B cell (primary cell): ENCODE data around the gene RAC3. TPM values are rescaled to one million over a fixed set of nuclear protein-coding genes. Genes with fewer than 3 reads are reported as not detected.

Experiments used
- ATAC-seq: fragments of 200-7000 bp; cut with Tn5 transposase; one replicate; pipeline ENCODE4 v1.10.0; 2021; ENCODE audit warnings: low read depth, mild to moderate bottlenecking, moderate number of reproducible peaks, moderate library complexity
- CTCF ChIA-PET: fragments of 350-600 bp; sonication (Branson Sonifier 250); formaldehyde crosslinking; loops from one replicate; lab custom pipeline; 2021; ENCODE audit warnings: antibody characterized with exemption, inconsistent platforms; lab: Charles Lee
- POLR2A ChIA-PET: fragments of 350-600 bp; sonication (Branson Sonifier 250); formaldehyde crosslinking; loops from one replicate; lab custom pipeline; 2021; ENCODE audit warnings: antibody characterized with exemption; lab: Charles Lee
- DNase-seq: peaks from one replicate; pipeline ENCODE4 v3.0.0; 2013
- H2AFZ ChIP-seq: 2 replicates; pipeline ENCODE4 v1.6.1; 2012; ENCODE audit warnings: mild to moderate bottlenecking, low read depth, low read length; ENCODE audit not compliant: insufficient read depth, poor library complexity, severe bottlenecking
- H3K27ac ChIP-seq, 2 donors: 1 replicate in 1 of 2; 2 replicates in 1 of 2; pipeline ENCODE4 v1.5.1; 2012 to 2013; ENCODE audit warnings: low read length in 2 of 2, mild to moderate bottlenecking in 2 of 2, moderate library complexity in 1 of 2
- H3K27me3 ChIP-seq, 4 experiments: fragments of 200-600 bp in 1 of 4; sonication (generic) in 1 of 4; replicated peaks in 1 of 4; 1 replicate in 2 of 4; 2 replicates in 2 of 4; pipeline versions ENCODE4 v1.6.1 to v1.7.0; 2013 to 2016; ENCODE audit warnings: low read length in 3 of 4, mild to moderate bottlenecking in 2 of 4, mixed read lengths in 1 of 4, moderate library complexity in 1 of 4; ENCODE audit not compliant: insufficient read depth in 4 of 4, control insufficient read depth in 3 of 4; ENCODE audit errors: control extremely low read depth in 1 of 4
- H3K36me3 ChIP-seq, 2 experiments: replicated peaks in 1 of 2; 1 replicate in 1 of 2; 2 replicates in 1 of 2; pipeline versions ENCODE4 v1.6.1 to v1.7.1; 2013; ENCODE audit warnings: low read length in 1 of 2; ENCODE audit not compliant: insufficient read depth in 2 of 2, control insufficient read depth in 1 of 2; ENCODE audit errors: control extremely low read depth in 1 of 2, extremely low read depth in 1 of 2
- H3K4me1 ChIP-seq, 2 donors: fragments of 200-600 bp in 1 of 2; sonication (generic) in 1 of 2; 1 replicate in 1 of 2; 2 replicates in 1 of 2; pipeline versions ENCODE4 v1.5.1 to v1.6.1; 2013 to 2017; ENCODE audit warnings: low read length in 2 of 2; ENCODE audit not compliant: control insufficient read depth in 2 of 2, insufficient read depth in 2 of 2
- H3K4me2 ChIP-seq: replicated peaks from 2 replicates; pipeline ENCODE3; 2012; ENCODE audit warnings: mild to moderate bottlenecking, low read depth, low read length; ENCODE audit not compliant: poor library complexity, severe bottlenecking
- H3K4me3 ChIP-seq, 5 experiments: fragments of 200-600 bp in 1 of 5; sonication (generic) in 1 of 5; 1 replicate in 3 of 5; 2 replicates in 2 of 5; pipeline versions ENCODE4 v1.5.1 to v1.7.0; 2011 to 2016; ENCODE audit warnings: low read length in 4 of 5, mild to moderate bottlenecking in 4 of 5, low read depth in 2 of 5, control low read depth in 1 of 5, moderate library complexity in 1 of 5; ENCODE audit not compliant: insufficient read depth in 1 of 5; ENCODE audit errors: control extremely low read depth in 1 of 5, extremely low read depth in 1 of 5
- H3K79me2 ChIP-seq: fragments of 200-600 bp; sonication (generic); one replicate; pipeline ENCODE4 v1.6.0; 2016; ENCODE audit warnings: low read length; ENCODE audit not compliant: control insufficient read depth, insufficient read depth
- H3K9ac ChIP-seq: fragments of 200-600 bp; sonication (generic); 2 replicates; pipeline ENCODE4 v1.6.1; 2017; ENCODE audit warnings: mild to moderate bottlenecking, low read length, moderate library complexity
- H3K9me3 ChIP-seq, 3 donors: one replicate each; pipeline versions ENCODE4 v1.6.1 to v1.7.1; 2013; ENCODE audit warnings: low read length in 2 of 3; ENCODE audit not compliant: control insufficient read depth in 2 of 3, insufficient read depth in 1 of 3; ENCODE audit errors: control extremely low read depth in 1 of 3
- H4K20me1 ChIP-seq: 2 replicates; pipeline ENCODE4 v1.6.0; 2012; ENCODE audit warnings: mild to moderate bottlenecking, low read length; ENCODE audit not compliant: insufficient read depth, control insufficient read depth, poor library complexity, severe bottlenecking
- H3K27ac Mint-ChIP-seq: one replicate; pipeline ENCODE4 v1.8.0; 2021; ENCODE audit warnings: mixed read lengths
- H3K27me3 Mint-ChIP-seq: one replicate; pipeline ENCODE4 v1.8.0; 2021; ENCODE audit warnings: mixed read lengths
- H3K4me1 Mint-ChIP-seq: one replicate; pipeline ENCODE4 v1.8.0; 2021; ENCODE audit warnings: mixed read lengths
- H3K4me3 Mint-ChIP-seq: one replicate; pipeline ENCODE4 v1.8.0; 2021; ENCODE audit warnings: mixed read lengths
- H3K9me3 Mint-ChIP-seq: one replicate; pipeline ENCODE4 v1.8.0; 2022; ENCODE audit warnings: mixed read lengths; ENCODE audit not compliant: insufficient read depth
- EZH2 ChIP-seq: IDR thresholded peaks from 2 replicates; pipeline ENCODE4 v1.6.1; 2012; ENCODE audit warnings: borderline replicate concordance, low read depth, mild to moderate bottlenecking, moderate library complexity, low read length; ENCODE audit not compliant: insufficient read depth, poor library complexity, severe bottlenecking
- WGBS: methylation state at CpG from one replicate; pipeline ENCODE4 v1.1.5; 2013; ENCODE audit warnings: missing lambda C conversion rate; ENCODE audit not compliant: insufficient coverage; 5-methylcytosine and 5-hydroxymethylcytosine counted together
- intact Hi-C: fragments of 100-400 bp; cut with micrococcal nuclease; formaldehyde crosslinking; loops from one replicate; pipeline ENCODE4 v1.10.0; 2022
- polyA plus RNA-seq: library from polyadenylated mRNA; depleted of rRNA; stranded (reverse); fragments of >200 nt; gene quantifications from 2 replicates; pipeline ENCODE4 v1.2.3, GENCODE V29; 2012
- total RNA-seq, 2 donors: library from RNA; stranded (reverse); fragments of 120-200 nt in 1 of 2; gene quantifications; 1 replicate in 1 of 2; 2 replicates in 1 of 2; pipeline versions ENCODE4 v1.2.3 to v1.2.4, GENCODE V29; 2013 to 2022
- TF ChIP-seq, protein P1 (sequence below): fragments of 200-600 bp; IDR thresholded peaks from one replicate; pipeline ENCODE4 v1.8.0; 2022; ENCODE audit warnings: antibody characterized with exemption, mild to moderate bottlenecking

The RAC3 gene
- total and polyA plus RNA-seq, 2 donors (not counting 1 experiment from before 2014, with no cell fraction given): 0.62 to 2.0 TPM

DNA sequence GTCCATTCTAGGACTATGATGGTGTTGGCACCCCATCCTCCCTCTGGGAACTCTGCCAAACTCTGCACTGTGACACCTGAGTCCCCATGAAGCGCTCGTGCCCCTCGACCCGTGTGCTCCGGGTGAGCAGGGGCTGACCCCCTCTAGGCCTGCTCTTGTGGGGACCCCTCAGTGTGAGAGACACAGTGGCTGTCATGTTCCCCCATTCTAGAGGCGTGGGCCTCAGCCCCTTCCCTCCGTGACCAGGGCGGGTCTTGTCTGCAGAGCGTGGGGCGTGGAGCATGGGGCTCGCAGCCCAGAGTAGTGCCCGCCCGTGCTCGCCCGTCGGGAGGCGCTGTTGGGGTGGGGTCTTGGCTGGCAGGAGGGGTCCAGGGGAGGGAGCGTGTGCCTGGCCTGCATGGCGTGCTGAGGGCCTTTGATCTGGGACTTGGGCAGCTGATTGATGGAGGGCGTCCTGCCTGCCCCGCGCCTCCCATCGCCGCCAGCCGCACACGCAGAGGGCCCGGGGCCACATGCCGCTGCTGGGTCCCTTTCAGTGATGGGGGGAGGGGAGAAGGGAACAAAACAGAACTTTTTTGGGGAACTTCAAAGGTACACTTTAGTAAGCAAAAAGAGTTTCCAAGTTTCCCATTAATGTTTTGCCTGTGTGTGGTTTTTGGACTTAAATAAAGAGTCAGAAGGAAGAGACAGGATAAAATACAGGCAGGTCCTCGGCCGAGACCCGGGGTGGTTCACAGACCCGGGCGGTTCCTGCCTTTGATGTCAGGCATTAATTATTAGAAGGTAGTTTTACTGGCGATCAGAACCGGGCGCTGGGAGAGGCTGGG lies 31.3 kb upstream of the RAC3 start:
- Histone ChIP-seq H3K9ac (no peak overlapping the region), H3K4me2 (no peak overlapping the region), H3K36me3 (peaks cover 0 to under 1% of the 10 kb centered on the region in 2 experiments), H3K27ac (no peak overlapping the region), H4K20me1 (peaks cover 7% of the 10 kb centered on the region), H2AFZ (no peak overlapping the region), H3K4me1 (no peaks in the 10 kb centered on the region), H3K9me3 (no peaks in the 10 kb centered on the region), H3K79me2 (peaks cover 3% of the 10 kb centered on the region), H3K27me3 (no peaks in the 10 kb centered on the region), H3K4me3 (no peak overlapping the region)
- Mint-ChIP-seq H3K9me3 (no peaks in the 10 kb centered on the region), H3K4me3 (no peak overlapping the region), H3K27ac (no peak overlapping the region), H3K27me3 (no peaks in the 10 kb centered on the region), H3K4me1 (no peaks in the 10 kb centered on the region)
- 94% methylated on average over 35 of the region's 36 CpGs for WGBS
- intact Hi-C loops: no loop called here
- ATAC-seq (no peak), DNase-seq (no peak)
- POLR2A ChIA-PET: no interaction called here
- CTCF ChIA-PET: no interaction called here
- TF ChIP-seq EZH2: no peak
- TF ChIP-seq, protein P1, sequence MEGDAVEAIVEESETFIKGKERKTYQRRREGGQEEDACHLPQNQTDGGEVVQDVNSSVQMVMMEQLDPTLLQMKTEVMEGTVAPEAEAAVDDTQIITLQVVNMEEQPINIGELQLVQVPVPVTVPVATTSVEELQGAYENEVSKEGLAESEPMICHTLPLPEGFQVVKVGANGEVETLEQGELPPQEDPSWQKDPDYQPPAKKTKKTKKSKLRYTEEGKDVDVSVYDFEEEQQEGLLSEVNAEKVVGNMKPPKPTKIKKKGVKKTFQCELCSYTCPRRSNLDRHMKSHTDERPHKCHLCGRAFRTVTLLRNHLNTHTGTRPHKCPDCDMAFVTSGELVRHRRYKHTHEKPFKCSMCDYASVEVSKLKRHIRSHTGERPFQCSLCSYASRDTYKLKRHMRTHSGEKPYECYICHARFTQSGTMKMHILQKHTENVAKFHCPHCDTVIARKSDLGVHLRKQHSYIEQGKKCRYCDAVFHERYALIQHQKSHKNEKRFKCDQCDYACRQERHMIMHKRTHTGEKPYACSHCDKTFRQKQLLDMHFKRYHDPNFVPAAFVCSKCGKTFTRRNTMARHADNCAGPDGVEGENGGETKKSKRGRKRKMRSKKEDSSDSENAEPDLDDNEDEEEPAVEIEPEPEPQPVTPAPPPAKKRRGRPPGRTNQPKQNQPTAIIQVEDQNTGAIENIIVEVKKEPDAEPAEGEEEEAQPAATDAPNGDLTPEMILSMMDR: no peak

DNA sequence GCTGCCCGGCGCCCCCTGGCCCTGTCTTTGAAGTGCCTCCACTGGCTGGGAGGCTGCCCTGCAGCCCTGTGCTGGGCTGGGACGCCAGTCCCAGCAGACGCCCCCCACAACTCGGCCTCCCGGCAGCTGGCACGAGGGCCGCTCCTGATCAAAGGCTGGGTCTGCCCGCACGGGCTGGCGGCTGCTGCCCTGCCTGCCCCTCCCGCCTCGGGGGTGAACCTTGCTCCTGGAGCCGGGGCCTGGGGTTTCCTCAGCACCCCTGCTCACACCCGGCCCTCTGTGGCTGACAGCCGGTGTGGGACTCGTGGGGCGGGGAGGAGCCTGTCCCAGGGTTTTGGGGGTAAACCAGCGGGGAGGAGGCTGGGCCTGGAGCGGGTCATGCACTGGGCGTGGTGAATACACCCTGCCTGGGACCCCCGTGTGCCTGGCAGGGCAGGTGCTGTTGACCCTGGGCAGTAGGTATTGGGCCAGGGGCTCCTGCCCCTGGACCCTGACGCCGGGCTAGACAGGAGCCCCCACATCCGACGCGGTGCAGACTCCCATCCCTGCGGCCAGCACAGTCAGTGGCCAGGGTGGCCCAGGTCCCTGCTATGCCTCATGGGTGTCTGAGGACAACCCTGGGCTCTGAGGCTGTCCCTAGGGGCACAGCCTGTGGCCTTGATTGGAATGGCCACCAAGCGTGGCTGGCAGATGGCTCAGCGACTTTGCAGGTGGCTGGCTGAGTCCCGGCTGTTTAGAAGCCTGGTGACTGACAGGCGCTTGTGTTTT lies 30.5 kb upstream of the RAC3 start:
- Histone ChIP-seq H3K27me3 (no peaks in the 10 kb centered on the region), H3K4me1 (no peaks in the 10 kb centered on the region), H3K4me3 (no peak overlapping the region), H3K36me3 (peaks cover 0 to 2% of the 10 kb centered on the region in 2 experiments), H3K9ac (no peak overlapping the region), H3K79me2 (peaks cover 3% of the 10 kb centered on the region), H3K4me2 (no peak overlapping the region), H2AFZ (no peak overlapping the region), H4K20me1 (peaks cover 7% of the 10 kb centered on the region), H3K9me3 (no peaks in the 10 kb centered on the region), H3K27ac (no peak overlapping the region)
- Mint-ChIP-seq H3K4me3 (no peak overlapping the region), H3K27me3 (no peaks in the 10 kb centered on the region), H3K27ac (no peak overlapping the region), H3K4me1 (no peaks in the 10 kb centered on the region), H3K9me3 (no peaks in the 10 kb centered on the region)
- WGBS: 82% methylated on average over 32 of the region's 32 CpGs
- intact Hi-C loops: no loop called here
- ChIA-PET CTCF (no interaction called here), POLR2A (no interaction called here)
- DNase-seq: no peak
- TF ChIP-seq, protein P1: no peak
- no peak for ATAC-seq
